Heart left ventricle (tissue), 13 donors: ENCODE results near the gene RBM47.

Experiments used
- CTCF ChIP-seq, 12 donors: fragments of 200-600 bp; sonication (generic) in 4 of 12; IDR thresholded peaks; one replicate each; pipeline versions ENCODE4 v1.5.0 to v1.8.0; 2018 to 2022; ENCODE audit warnings: antibody characterized with exemption in 12 of 12, mild to moderate bottlenecking in 5 of 12
- POLR2A ChIP-seq, 2 donors: fragments of 450-650 bp; IDR thresholded peaks; one replicate each; pipeline ENCODE4 v1.6.1; 2017; ENCODE audit warnings: antibody characterized with exemption in 2 of 2, mild to moderate bottlenecking in 2 of 2, moderate library complexity in 2 of 2
- donor health status: ischemic (EF 13 %, LVEDD 7.1; RV severe dilation, severe dysfunction).
- donor health status: DM: no; HTN: yes; CAD: no.
- donor health status: DM: no; HTN: no; CAD: no.
- donor health status: ischemic (EF 25% LVEDD 6.9; RV normal size, moderate dysfunction).
- donor health status: ischemic (EF 25% LVEDD 5.7; RV mildly dilated, moderate dysfunction).
- donor health status: ischemic (EF 35%, LVEDD 5.7; RV mildly dilated, moderate dysfunction).
- donor health status: nonischemic (EF 11% LVEDD 7.7; RV severe dilation, severe dysfunction).
- donor health status: DM: yes; HTN: yes; CAD: no.
- donor health status: PGD.
- donor health status: ischemic (EF 29% LVEDD 5.4; RV normal size, mild dysfunction).
- donor health status: nonischemic (EF 23%, LVEDD 6.1; RV moderate dilation, normal function).

- TF ChIP-seq CTCF (IDR thresholded peaks at IDR 0.05) (no peak), POLR2A (IDR thresholded peaks at IDR 0.05) (no peak)
Observed at GRCh38 chr4:40373636-40374035, 256.0 kb downstream of the RBM47 start.
